Caco-2 (cell line): ENCODE data around the gene ZNF26. TPM values are rescaled to one million over a fixed set of nuclear protein-coding genes. Genes with fewer than 3 reads are reported as not detected.
A peak's percentile ranks its signal among the peaks of the same experiment; 100 is the strongest.

Experiments
- BruUV-seq: library from RNA; stranded (reverse); fragments of 400-500 nt; replicated peaks from 2 replicates; lab custom pipeline; 2021; lab: Mats Ljungman, UMichigan
- CTCF ChIA-PET: fragments of 300-600 bp; sonication (Branson Sonifier 250); formaldehyde crosslinking; loops from one replicate; lab custom pipeline; 2022; ENCODE audit warnings: antibody characterized with exemption; lab: Charles Lee
- POLR2A ChIA-PET: fragments of 300-600 bp; sonication (Branson Sonifier 250); formaldehyde crosslinking; loops from one replicate; lab custom pipeline; 2022; ENCODE audit warnings: antibody characterized with exemption; lab: Charles Lee
- DNase-seq, 2 experiments: peaks; one replicate each; pipeline versions ENCODE4 v3.0.0 to v3.0.0-alpha.2; 2020 to 2022
- H3K27me3 ChIP-seq: replicated peaks from 2 replicates; pipeline ENCODE4 v1.6.0; 2011; ENCODE audit warnings: low read length; ENCODE audit not compliant: control insufficient read depth, insufficient read depth
- H3K36me3 ChIP-seq: 2 replicates; pipeline ENCODE4 v1.5.1; 2011; ENCODE audit warnings: low read length; ENCODE audit not compliant: control insufficient read depth, insufficient read depth
- H3K4me1 ChIP-seq: fragments of 250-450 bp; sonication (Bioruptor Pico); 2 replicates; pipeline ENCODE4 v1.5.1; 2020; ENCODE audit warnings: mild to moderate bottlenecking
- H3K4me3 ChIP-seq: 2 replicates; pipeline ENCODE4 v1.5.1; 2011; ENCODE audit warnings: low read depth, mild to moderate bottlenecking, control low read depth, low read length
- H3K9me3 ChIP-seq: fragments of 250-450 bp; sonication (Bioruptor Pico); 2 replicates; pipeline ENCODE4 v1.5.1; 2020; ENCODE audit warnings: mild to moderate bottlenecking, moderate library complexity
- H3K27ac Mint-ChIP-seq: one replicate; pipeline ENCODE4 v1.8.0; 2022; ENCODE audit warnings: mixed read lengths; ENCODE audit not compliant: unreplicated experiment
- H3K27me3 Mint-ChIP-seq: one replicate; pipeline ENCODE4 v1.8.0; 2022; ENCODE audit warnings: mixed read lengths; ENCODE audit not compliant: insufficient read depth, unreplicated experiment
- H3K36me3 Mint-ChIP-seq: one replicate; pipeline ENCODE4 v1.8.0; 2022; ENCODE audit warnings: mild to moderate bottlenecking, mixed read lengths; ENCODE audit not compliant: insufficient read depth, unreplicated experiment
- H3K4me1 Mint-ChIP-seq: one replicate; pipeline ENCODE4 v1.8.0; 2022; ENCODE audit warnings: low read depth, mixed read lengths; ENCODE audit not compliant: unreplicated experiment
- H3K4me3 Mint-ChIP-seq: one replicate; pipeline ENCODE4 v1.8.0; 2022; ENCODE audit warnings: mild to moderate bottlenecking, moderate library complexity, mixed read lengths; ENCODE audit not compliant: unreplicated experiment
- H3K9me3 Mint-ChIP-seq: one replicate; pipeline ENCODE4 v1.8.0; 2022; ENCODE audit warnings: mixed read lengths; ENCODE audit not compliant: unreplicated experiment
- CTCF ChIP-seq, 2 experiments: fragments of 200-600 bp in 1 of 2; IDR thresholded peaks; 1 replicate in 1 of 2; 2 replicates in 1 of 2; pipeline versions ENCODE4 v1.5.1 to v1.8.0; 2011 to 2022; ENCODE audit warnings: antibody characterized with exemption in 1 of 2, control low read depth in 1 of 2, inconsistent platforms in 1 of 2, low read depth in 1 of 2, low read length in 1 of 2, mild to moderate bottlenecking in 1 of 2, moderate library complexity in 1 of 2; ENCODE audit not compliant: insufficient read depth in 1 of 2, severe bottlenecking in 1 of 2, unreplicated experiment in 1 of 2
- intact Hi-C: fragments of 100-400 bp; cut with micrococcal nuclease; formaldehyde crosslinking; loops from one replicate; pipeline ENCODE4 v1.10.0; 2022; ENCODE audit not compliant: unreplicated experiment
- total RNA-seq: library from RNA; stranded (reverse); gene quantifications from 2 replicates; pipeline ENCODE4 v1.2.3, GENCODE V29; 2022

ZNF26 gene
- total RNA-seq, 1 experiment from 2014 or later = 17.8 TPM

GRCh38 chr12:133023566-133023965, 37.4 kb downstream of the ZNF26 start:
- DNase-seq = no peak
- no peak overlapping the region for H3K27ac Mint-ChIP-seq
- no peak for TF ChIP-seq CTCF (IDR thresholded peaks at IDR 0.05; ENCODE audit: insufficient read depth in 1 of 2, low read depth in 1 of 2, low read length in 1 of 2, severe bottlenecking in 1 of 2, unreplicated experiment in 1 of 2)
- no peaks in the 10 kb centered on the region; the same call in 1 of the 2 replicates for H3K9me3 ChIP-seq
- H3K4me1 ChIP-seq = no peaks in the 10 kb centered on the region
- H3K4me3 ChIP-seq = no peak overlapping the region
- no peak overlapping the region for H3K4me3 Mint-ChIP-seq
- H3K36me3 ChIP-seq = no peaks in the 10 kb centered on the region
- no peaks in the 10 kb centered on the region for H3K4me1 Mint-ChIP-seq
- no peaks in the 10 kb centered on the region for H3K27me3 ChIP-seq
- H3K27me3 Mint-ChIP-seq = no peaks in the 10 kb centered on the region
- H3K9me3 Mint-ChIP-seq = peaks cover 22% of the 10 kb centered on the region
- intact Hi-C loops = no loop called here
- peaks cover 5% of the 10 kb centered on the region for H3K36me3 Mint-ChIP-seq
- BruUV-seq = no TSS peak
- ChIA-PET CTCF (no interaction called here), POLR2A (no interaction called here)

GRCh38 chr12:133026996-133027395, 40.8 kb downstream of the ZNF26 start:
- Histone ChIP-seq H3K36me3 (no peaks in the 10 kb centered on the region), H3K9me3 (peaks cover 7% of the 10 kb centered on the region; the same call in 1 of the 2 replicates), H3K4me1 (no peaks in the 10 kb centered on the region), H3K4me3 (no peak overlapping the region), H3K27me3 (no peaks in the 10 kb centered on the region)
- Mint-ChIP-seq H3K27ac (no peak overlapping the region), H3K36me3 (peaks cover 5% of the 10 kb centered on the region), H3K4me3 (no peak overlapping the region), H3K9me3 (peaks cover 16% of the 10 kb centered on the region), H3K4me1 (no peaks in the 10 kb centered on the region), H3K27me3 (no peaks in the 10 kb centered on the region)
- intact Hi-C loops = no loop called here
- ChIA-PET POLR2A (no interaction called here), CTCF (no interaction called here)
- TF ChIP-seq CTCF (IDR thresholded peaks at IDR 0.05; ENCODE audit: insufficient read depth in 1 of 2, low read depth in 1 of 2, low read length in 1 of 2, severe bottlenecking in 1 of 2, unreplicated experiment in 1 of 2) = no peak
- no peak for DNase-seq
- BruUV-seq = no TSS peak

GRCh38 chr12:133037207-133038005, 51.2 kb downstream of the ZNF26 start, which contains the start of gene ZNF84:
ZNF84 (plus strand) TSS chr12:133037509; CDS start chr12:133041468, 3,959 bp downstream.
- Mint-ChIP-seq H3K36me3 (peaks cover 35% of the 10 kb centered on the region), H3K4me3 (peak within 1 kb of the TSS; percentile 90), H3K27ac (peak within 1 kb of the TSS; percentile 97), H3K27me3 (no peaks in the 10 kb centered on the region), H3K9me3 (peaks cover 26% of the 10 kb centered on the region), H3K4me1 (no peaks in the 10 kb centered on the region)
- no peak for TF ChIP-seq CTCF (IDR thresholded peaks at IDR 0.05; ENCODE audit: insufficient read depth in 1 of 2, low read depth in 1 of 2, low read length in 1 of 2, severe bottlenecking in 1 of 2, unreplicated experiment in 1 of 2)
- Histone ChIP-seq H3K4me1 (no peaks in the 10 kb centered on the region), H3K9me3 (peaks cover 25% of the 10 kb centered on the region), H3K4me3 (peak within 1 kb of the TSS; percentile 92), H3K27me3 (no peaks in the 10 kb centered on the region), H3K36me3 (no peaks in the 10 kb centered on the region; the same call in 1 of the 2 replicates)
- BruUV-seq = no TSS peak
- intact Hi-C loops = loop anchor here (1.0 to 2.0 kb wide), 3 partner anchors 43 to 93 kb away; partner anchors contain the start of genes ZNF10, ZNF140, ZNF26 and ZNF891
- ChIA-PET POLR2A (interaction anchor here (0.6 to 1.1 kb wide), 3 partner anchors 43 to 150 kb away, joined by 3 to 14 read pairs (median 3); partner anchors contain the start of gene CHFR), CTCF (interaction anchor here (0.6 kb wide), 1 partner anchor 98 kb away, joined by 3 read pairs; no protein-coding TSS in a partner anchor)
- DNase-seq = peak; percentile 96 to 97
